OCI-LY1 (cell line): Measurements from ENCODE around the gene OR5H2.

ENCODE experiments used
- H2AFZ ChIP-seq: fragments of 200-600 bp; sonication (generic), shearing (Covaris generic); 2 replicates; pipeline ENCODE4 v1.6.0; 2014; ENCODE audit warnings: antibody characterized with exemption, mild to moderate bottlenecking, low read length
- H3F3A ChIP-seq: fragments of 200-600 bp; sonication (generic), shearing (Covaris generic); 2 replicates; pipeline ENCODE4 v1.6.0; 2014; ENCODE audit warnings: mild to moderate bottlenecking, antibody characterized with exemption, low read length, moderate library complexity; ENCODE audit not compliant: insufficient read depth
- H3K27ac ChIP-seq: fragments of 200-600 bp; sonication (generic); 2 replicates; pipeline ENCODE4 v1.5.1; 2014; ENCODE audit warnings: low read length, mixed run types, mild to moderate bottlenecking, low read depth; ENCODE audit not compliant: poor library complexity, severe bottlenecking
- H3K27me3 ChIP-seq: fragments of 200-600 bp; sonication (generic); 2 replicates; pipeline ENCODE4 v1.6.0; 2014; ENCODE audit warnings: antibody characterized with exemption, mild to moderate bottlenecking, low read length, moderate library complexity; ENCODE audit not compliant: insufficient read depth
- H3K36me3 ChIP-seq: fragments of 200-600 bp; sonication (generic); 2 replicates; pipeline ENCODE4 v1.6.1; 2014; ENCODE audit warnings: mild to moderate bottlenecking, antibody characterized with exemption, low read length, moderate library complexity, mixed read lengths; ENCODE audit not compliant: insufficient read depth
- H3K4me1 ChIP-seq: fragments of 200-600 bp; sonication (generic); 2 replicates; pipeline ENCODE4 v1.5.1; 2014; ENCODE audit warnings: mild to moderate bottlenecking, low read length, moderate library complexity; ENCODE audit not compliant: insufficient read depth, severe bottlenecking
- H3K4me2 ChIP-seq: fragments of 200-600 bp; sonication (generic), shearing (Covaris generic); 2 replicates; pipeline ENCODE4 v1.6.1; 2014; ENCODE audit warnings: low read length
- H3K4me3 ChIP-seq: fragments of 200-600 bp; sonication (generic); 2 replicates; pipeline ENCODE4 v1.5.1; 2014; ENCODE audit warnings: low read length, low read depth, mild to moderate bottlenecking, mixed read lengths; ENCODE audit not compliant: poor library complexity, severe bottlenecking
- H3K79me2 ChIP-seq: fragments of 200-600 bp; shearing (Covaris generic); 2 replicates; pipeline ENCODE4 v1.6.1; 2016; ENCODE audit warnings: mixed run types, low read length, mixed read lengths; ENCODE audit not compliant: insufficient read depth
- H3K9ac ChIP-seq: fragments of 200-600 bp; sonication (generic), shearing (Covaris generic); 2 replicates; pipeline ENCODE4 v1.6.1; 2014; ENCODE audit warnings: mild to moderate bottlenecking, low read length, mixed read lengths
- H3K9me2 ChIP-seq: fragments of 200-600 bp; sonication (generic), shearing (Covaris generic); 2 replicates; pipeline ENCODE4 v1.6.1; 2014; ENCODE audit warnings: low read depth, mild to moderate bottlenecking, low read length, mixed read lengths
- H3K9me3 ChIP-seq: fragments of 200-600 bp; shearing (Covaris generic); 2 replicates; pipeline ENCODE4 v1.6.1; 2014; ENCODE audit warnings: low read length, mixed read lengths
- H4K20me1 ChIP-seq: fragments of 200-600 bp; sonication (generic), shearing (Covaris generic); 2 replicates; pipeline ENCODE4 v1.6.0; 2016; ENCODE audit warnings: mild to moderate bottlenecking, low read length; ENCODE audit not compliant: insufficient read depth
- CTCF ChIP-seq: fragments of 200-600 bp; sonication (generic), shearing (Covaris generic); IDR thresholded peaks from 2 replicates; pipeline ENCODE4 v1.5.1; 2017; ENCODE audit warnings: mild to moderate bottlenecking, antibody characterized with exemption, low read length, moderate library complexity, mixed read lengths
- EZH2 ChIP-seq: fragments of 200-600 bp; sonication (generic), shearing (Covaris generic); IDR thresholded peaks from 2 replicates; pipeline ENCODE4 v1.8.0; 2017; ENCODE audit warnings: borderline replicate concordance, mixed run types, mild to moderate bottlenecking, antibody characterized with exemption, low read length, moderate library complexity, mixed read lengths

The OR5H2 gene

GRCh38 chr3:98259707-98260106 is 22.6 kb upstream of the OR5H2 start:
- Histone ChIP-seq H3K79me2 (no peaks in the 10 kb centered on the region), H3K27ac (no peak overlapping the region), H2AFZ (no peak overlapping the region), H3K9ac (no peak overlapping the region), H3K4me3 (no peak overlapping the region), H3F3A (no peaks in the 10 kb centered on the region), H3K4me2 (no peak overlapping the region), H3K9me2 (no peaks in the 10 kb centered on the region), H3K36me3 (no peaks in the 10 kb centered on the region), H4K20me1 (no peaks in the 10 kb centered on the region), H3K9me3 (no peaks in the 10 kb centered on the region), H3K27me3 (no peaks in the 10 kb centered on the region), H3K4me1 (no peaks in the 10 kb centered on the region)
- peak; percentile 34; the same call in 1 of the 2 replicates for TF ChIP-seq CTCF
- TF ChIP-seq EZH2, result no peak

DNA sequence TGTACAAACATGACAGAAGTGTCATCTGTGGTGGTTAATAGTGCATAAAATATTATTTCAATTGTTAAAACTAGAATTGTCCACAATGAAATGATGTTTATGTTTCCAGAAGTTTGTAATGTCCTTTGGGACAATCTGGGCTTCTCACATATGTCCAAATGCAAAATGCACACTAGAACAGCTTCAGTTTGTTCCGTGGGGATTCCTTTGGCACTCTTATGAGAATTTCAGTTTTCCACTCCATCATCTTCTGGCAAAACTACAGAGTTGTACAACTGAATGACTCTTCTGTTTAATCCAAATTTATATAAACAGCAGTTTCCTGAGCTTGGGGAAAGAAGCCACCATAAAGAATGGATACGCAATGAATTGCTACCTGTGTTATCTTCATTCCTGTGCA is 20.3 kb upstream of the OR5H2 start:
- H3K4me2 ChIP-seq, result no peak overlapping the region
- H3K9me2 ChIP-seq, result no peaks in the 10 kb centered on the region
- no peak overlapping the region for H3K4me3 ChIP-seq
- no peaks in the 10 kb centered on the region for H4K20me1 ChIP-seq
- no peak overlapping the region for H2AFZ ChIP-seq
- no peaks in the 10 kb centered on the region for H3F3A ChIP-seq
- H3K36me3 ChIP-seq, result no peaks in the 10 kb centered on the region
- no peak overlapping the region for H3K9ac ChIP-seq
- TF ChIP-seq EZH2, result no peak
- no peak for TF ChIP-seq CTCF
- H3K9me3 ChIP-seq, result no peaks in the 10 kb centered on the region
- H3K4me1 ChIP-seq, result no peaks in the 10 kb centered on the region
- H3K79me2 ChIP-seq, result no peaks in the 10 kb centered on the region
- no peaks in the 10 kb centered on the region for H3K27me3 ChIP-seq
- H3K27ac ChIP-seq, result no peak overlapping the region

DNA sequence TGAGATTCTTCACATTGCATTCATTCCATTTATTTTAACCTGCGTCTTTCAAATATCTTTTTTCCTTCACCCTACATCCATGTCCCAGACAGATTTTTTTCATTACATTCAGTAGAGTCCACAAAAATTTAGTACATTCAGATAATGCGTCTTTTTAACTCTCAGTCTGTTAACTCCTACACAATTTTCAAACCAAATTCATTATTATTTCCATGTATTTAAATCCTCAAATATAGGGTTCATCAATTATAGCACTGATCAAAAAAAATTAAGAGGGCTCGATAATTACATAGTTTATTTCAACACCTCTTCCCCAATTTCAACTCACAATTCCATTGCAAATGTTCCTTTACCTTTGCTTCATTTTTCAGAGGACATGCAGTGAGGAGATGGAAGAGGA is 18.4 kb upstream of the OR5H2 start, which contains the start of gene OR5H6:
Gene OR5H6 (plus strand): TSS at position 301 of the 400 bp plus-strand sequence. CDS start 89 bp downstream, at position 390.
- Histone ChIP-seq H3K27me3 (no peaks in the 10 kb centered on the region), H2AFZ (no peak within 1 kb of the TSS), H3K79me2 (no peaks in the 10 kb centered on the region), H3K4me1 (no peaks in the 10 kb centered on the region), H4K20me1 (no peaks in the 10 kb centered on the region), H3K9me3 (no peaks in the 10 kb centered on the region), H3K4me2 (no peak within 1 kb of the TSS), H3K9me2 (no peaks in the 10 kb centered on the region), H3K36me3 (no peaks in the 10 kb centered on the region), H3K4me3 (no peak within 1 kb of the TSS), H3K9ac (no peak within 1 kb of the TSS), H3K27ac (no peak within 1 kb of the TSS), H3F3A (no peaks in the 10 kb centered on the region)
- TF ChIP-seq CTCF (no peak), EZH2 (no peak)
